ENCODE measurements around the gene SERPINB13.

DNA sequence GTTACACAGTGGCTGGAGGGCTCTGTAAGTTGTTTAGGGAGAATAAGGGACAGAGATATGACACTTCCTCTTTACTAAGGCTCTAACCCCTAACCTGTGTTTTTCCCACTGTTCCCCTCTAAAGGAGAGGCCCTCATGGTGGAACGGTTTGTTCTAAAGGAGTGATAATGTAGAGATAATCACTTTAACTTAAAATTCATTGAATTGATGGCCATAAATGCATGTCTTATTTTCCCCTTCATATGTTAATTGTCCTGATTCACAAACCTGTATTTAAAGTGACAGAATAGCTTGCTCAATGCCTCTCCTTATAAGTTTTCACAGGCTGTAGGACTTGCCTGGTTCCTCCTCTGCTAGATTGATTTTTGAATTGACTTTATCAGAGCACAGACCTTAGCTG, 45.1 kb upstream of the SERPINB13 start, which contains the start of gene SERPINB12:
- TF ChIP-seq EZH2 (IDR thresholded peaks at IDR 0.05) (no peak), POLR2AphosphoS5 (IDR thresholded peaks at IDR 0.05; ENCODE audit: borderline replicate concordance, low read depth, low read length) (no peak), FOXP2 (optimal IDR thresholded peaks at IDR 0.05; ENCODE audit: control extremely low read depth, extremely low read length, insufficient read depth) (no peak)

Data from SK-N-MC (cell line).